SHP77 (cell line): ENCODE data around the gene PITX1.
"Not testable (repeated sequence)": the region's sequence is repeated elsewhere in the genome, so short reads cannot be mapped to it uniquely, and the experiment has no call there.

Experiments used
- DNase-seq, 2 experiments: peaks; one replicate each; lab custom pipeline; 2025; lab: John Stamatoyannopoulos, UW

The PITX1 gene

DNA sequence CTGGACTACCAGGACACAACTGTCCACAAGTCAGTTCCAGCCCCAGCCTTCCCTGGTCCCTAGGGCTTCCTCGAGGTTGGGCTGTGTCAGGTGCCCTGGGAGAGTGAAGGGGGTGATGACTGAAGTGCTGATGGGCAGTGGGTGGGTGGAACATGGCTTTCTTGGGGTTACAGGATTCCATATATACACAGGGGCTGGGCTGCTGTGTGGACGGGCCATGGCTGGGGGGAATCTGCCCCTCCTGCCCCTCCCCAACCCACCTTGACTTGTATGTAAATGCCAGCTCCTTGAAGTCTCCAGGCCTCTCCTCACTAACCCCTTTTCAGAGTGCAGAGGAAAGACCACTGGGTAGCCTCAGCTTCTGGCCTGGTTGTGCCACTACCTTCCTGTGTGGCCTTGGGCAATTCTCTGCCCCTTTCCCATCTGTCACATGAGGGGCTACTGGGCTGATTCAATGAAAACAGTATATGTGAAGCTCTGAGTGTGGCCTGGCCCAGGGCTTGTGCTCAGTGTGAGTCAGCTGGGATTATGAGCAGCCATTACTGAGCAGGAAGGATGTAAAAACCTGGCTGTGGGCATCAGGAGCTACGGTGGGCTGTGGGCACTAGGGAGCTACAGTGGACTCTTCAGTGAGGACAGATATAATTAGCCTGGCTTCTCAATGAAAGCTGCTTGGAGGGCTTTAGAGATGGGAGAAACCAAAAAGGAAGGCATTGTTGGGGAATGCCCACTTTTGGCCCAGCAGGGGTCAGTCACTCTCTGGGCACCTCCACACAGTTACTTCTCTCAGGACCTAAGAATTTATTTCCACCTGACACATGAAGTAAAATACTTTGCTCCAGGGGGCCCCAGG, 23.3 kb downstream of the PITX1 start:
- no peak for DNase-seq

DNA sequence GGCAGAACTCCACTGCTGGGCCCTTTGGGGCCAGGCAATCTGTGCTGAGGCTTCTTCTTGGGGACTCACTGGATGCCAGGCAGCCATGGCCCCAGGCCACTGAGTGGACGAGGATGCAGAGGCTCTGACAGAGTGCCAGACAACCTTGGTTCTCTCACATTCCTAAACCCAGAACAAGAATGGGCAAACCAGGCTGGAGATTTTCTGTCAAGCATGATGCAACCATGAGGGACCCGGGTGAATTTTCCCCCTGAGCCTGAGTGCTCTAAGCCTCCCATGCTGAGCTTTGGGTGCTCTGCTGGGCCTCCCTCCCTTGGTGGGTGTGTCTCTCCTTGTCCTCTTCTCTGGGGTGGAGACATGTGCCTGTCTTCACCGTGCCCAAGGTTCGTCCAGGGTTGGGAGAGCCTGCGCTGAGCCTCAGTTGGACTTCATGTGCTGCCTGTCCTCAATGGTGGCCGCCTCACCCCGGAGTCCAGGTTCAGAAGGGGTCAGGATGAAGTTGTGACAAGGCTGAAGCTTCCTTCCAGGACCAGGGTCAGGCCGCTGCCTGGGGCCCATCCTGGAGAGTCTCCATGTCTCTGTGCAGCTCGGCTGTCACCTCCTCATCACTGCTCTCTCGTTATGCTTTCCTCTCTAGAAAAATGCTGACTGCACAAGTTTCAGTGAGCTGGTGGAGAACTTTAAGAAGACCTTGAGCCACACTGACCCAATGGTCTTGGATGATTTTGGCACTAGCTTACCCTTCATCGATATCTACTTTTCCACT, 24.1 kb downstream of the PITX1 start:
- DNase-seq = no peak

DNA sequence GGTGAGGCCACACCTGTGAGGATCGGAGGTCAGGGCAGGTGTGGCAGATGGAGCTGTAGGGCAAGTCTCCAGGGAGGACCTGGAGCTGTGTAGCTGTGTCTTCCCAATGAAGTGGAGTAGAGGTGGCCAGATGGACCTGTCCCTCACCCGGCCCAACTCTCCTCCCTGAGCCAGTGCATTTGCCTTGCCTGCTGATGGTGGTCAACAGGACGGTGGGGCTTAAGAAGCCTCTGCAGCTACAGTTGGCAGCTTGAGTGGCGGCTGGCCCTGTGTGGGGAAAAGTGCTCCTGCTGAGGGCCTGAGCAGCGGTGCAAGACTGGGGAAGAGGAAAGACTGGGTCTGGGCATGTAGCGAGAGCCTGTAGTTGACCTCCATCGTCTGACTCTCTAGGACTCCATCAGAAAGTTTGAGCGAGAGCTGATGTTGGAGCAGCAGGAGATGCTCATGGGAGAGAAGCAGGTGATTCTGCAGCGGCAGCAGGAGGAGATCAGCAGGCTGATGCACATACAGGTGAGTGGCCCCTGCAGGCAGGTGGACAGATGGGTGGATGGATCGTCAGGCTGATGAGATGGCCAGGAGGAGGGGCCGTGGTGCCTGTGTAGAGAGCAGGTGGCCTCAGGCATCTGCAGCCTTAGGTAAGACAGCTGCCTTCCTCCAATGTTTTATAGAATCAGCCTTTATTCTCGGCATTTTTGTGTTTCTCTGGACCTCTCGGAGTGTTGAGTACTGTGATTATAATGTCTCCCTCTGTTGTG, 24.9 kb downstream of the PITX1 start:
- DNase-seq = peak; percentile 16 to 55

DNA sequence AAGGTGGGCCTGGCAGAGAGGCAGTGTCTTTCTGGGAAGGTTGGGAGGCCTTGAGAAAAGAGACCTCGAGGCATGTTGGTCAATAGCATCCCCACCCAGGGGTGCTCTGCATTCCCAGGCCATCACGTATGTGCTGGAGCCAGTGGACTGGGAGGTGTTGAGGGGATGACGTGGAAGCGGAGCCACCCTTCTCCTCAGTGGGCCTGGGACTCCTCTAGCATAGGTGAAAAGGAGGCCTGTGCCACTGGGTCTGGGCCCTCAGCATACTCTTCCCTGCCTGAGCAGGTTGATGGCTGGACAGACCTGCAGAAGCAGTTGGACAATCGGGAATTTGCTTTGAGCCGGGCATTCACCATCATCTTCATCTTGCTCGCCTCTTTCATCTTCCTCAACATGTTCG, 25.5 kb downstream of the PITX1 start:
- DNase-seq = no peak

DNA sequence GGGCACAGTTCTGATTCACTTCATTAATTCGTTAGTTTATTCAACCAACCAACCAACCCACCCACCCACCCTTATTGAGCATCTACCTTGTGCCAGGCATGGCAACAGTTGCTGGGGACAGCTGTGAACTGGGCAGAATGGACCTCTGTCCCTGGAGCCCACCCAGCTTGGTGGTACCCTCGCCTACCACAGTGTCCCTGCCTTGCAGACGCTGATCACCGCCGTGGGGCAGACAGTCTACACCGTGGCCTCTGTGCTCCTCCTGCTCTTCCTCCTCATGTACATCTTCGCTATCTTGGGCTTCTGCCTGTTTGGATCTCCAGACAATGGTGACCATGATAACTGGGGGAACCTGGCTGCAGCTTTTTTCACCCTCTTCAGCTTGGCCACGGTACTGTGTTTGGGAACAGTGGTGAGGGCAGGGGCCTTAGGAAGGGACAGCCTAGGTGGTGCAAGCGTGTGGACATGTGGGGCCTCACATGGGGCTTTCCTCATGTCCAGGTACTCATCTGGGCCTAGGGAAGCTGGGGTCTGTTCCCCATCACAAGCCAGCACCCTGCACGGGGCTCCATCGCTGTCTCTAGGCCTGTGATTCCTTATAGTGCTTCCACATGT, 26.2 kb downstream of the PITX1 start:
- DNase-seq = no peak

DNA sequence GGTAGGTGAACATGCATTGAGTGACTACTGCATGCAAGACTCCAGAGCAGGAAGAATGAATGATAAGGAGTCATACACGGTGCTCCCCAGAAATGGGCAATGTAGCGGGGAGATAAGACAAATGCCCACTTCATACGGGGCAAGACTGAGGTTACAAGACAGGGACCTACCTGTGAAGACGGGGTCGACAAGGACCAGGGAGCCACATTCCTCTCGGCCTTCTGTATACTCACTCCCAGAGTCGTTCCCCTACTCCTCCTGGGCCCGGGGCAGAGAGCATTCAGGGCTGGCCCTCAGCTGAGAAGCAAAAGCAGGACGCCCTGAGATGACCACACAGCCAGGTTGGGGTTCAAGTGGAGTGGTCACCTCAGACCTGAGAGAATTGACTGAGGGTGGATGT, 26.7 kb downstream of the PITX1 start:
- DNase-seq = no peak

DNA sequence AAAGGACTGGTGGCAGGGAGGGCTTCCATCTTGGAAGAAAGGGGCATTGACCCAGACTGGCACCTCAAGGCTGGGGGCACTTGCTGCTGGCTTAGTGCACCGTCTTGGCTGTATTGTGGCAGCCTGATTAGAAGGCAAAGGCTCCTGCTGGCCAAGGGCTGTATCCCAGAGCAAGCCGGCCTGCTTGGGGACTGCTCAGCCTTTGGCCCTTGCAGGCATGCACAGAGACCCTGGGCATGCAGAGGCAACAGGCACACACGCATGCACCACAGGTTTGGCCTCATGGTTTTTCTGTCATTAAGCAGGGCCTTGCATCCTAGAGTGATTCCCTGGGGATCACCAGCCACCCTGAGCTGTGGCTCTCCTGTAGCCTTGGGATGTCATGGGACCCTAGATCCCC, 29.0 kb downstream of the PITX1 start:
- no peak for DNase-seq

DNA sequence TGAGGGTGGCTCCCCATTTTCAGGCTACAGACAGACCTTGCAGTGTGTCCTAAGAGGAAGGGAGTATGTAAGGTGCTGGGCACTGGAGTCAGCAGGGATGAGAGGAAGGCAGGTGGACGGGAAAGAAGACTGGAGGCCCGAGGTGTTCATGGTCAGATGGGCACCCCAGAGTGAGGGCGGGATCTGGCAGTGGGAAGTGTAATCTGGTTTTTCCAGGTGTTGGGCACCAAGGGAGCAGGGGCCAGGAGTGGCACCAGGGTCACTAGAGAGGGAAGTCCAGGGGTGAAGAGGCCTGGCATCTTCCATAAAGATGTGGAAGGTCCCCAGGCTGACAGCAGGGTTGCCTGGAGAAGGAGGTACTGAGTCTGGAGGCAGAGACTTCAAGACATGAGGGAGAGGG, 29.7 kb downstream of the PITX1 start:
- no peak for DNase-seq

DNA sequence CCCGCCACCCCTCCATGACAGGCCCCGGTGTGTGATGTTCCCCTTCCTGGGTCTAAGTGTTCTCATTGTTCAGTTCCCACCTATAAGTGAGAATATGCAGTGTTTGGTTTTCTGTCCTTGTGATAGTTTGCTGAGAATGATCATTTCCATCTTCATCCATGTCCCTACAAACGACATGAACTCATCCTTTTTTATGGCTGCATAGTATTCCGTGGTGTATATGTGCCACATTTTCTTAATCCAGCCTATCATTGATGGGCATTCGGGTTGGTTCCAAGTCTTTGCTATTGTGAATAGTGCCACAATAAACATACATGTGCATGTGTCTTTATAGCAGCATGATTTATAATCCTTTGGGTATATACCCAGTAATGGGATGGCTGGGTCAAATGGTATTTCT, 36.0 kb downstream of the PITX1 start:
- DNase-seq = not testable (repeated sequence)

DNA sequence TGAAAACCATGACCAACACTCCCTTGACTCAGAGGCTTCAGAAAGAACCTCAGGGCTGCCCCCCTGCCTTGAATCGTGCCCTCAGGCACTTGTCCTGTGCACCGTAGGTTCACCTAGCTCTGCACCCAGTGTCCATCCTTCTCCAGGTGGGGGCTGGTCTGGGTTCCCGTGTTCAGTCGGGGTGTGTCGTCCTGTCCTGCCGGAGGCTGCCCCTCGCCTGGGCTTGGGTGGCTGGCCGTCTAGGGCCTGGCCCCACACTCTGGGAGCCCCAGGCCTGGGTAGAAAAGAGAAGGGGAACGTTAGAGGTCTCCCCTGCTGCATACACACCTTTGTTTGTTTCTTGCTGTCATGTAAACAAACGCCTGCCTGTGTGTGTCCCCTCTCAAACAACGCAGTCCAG, 37.0 kb downstream of the PITX1 start:
- DNase-seq = no peak

DNA sequence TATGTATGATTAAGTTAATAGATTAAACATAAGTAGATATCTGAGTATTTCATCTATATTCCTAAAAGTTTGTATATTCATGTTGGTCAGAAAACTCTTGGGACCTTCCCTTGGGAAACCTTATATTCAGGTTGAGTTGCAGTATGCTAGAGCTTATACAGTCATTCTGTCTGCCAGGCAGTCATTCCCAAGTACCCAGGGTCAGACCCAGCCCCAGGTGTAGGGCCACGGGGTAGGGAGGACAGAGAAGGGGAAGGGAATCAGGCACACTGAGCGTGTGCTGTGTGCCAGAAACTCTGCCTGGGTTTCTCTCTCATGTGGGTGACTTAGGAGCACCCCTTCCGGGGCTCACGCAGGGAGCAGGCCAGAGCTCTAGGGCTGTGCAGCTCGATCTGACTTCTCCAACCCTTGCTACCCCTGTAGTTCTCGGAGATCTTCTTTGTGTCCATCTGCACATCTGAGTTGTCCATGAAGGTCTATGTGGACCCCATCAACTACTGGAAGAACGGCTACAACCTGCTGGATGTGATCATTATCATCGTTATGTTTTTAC, 38.1 kb downstream of the PITX1 start:
- DNase-seq = no peak

DNA sequence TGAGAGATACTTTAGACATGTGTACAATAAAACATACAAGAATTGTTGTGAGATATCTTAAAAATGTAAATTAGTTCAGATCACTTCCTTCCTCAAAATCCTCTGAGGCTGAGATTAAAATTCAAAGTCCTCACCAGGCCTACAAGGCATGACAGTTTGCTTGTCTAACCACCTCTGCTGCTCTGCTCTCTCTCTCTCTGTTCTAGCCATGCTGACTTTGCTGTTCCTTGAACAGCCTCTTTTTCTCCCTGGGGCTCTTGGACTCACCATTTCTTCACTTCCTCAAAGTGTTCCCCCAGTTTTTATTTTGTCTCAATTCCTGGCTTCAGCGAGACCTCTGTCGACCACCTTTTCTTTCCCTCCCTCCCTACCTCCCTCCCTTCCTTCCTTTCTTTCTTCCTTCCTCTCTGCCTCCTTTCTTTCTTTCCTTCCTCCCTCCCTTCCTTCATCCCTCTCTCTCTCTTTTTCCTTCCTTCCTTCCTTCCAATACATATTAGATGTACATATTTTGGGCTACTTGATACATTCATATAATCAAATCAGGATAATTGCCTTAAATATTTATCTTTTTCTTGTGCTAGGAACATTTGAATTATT, 39.4 kb downstream of the PITX1 start:
- DNase-seq = no peak

DNA sequence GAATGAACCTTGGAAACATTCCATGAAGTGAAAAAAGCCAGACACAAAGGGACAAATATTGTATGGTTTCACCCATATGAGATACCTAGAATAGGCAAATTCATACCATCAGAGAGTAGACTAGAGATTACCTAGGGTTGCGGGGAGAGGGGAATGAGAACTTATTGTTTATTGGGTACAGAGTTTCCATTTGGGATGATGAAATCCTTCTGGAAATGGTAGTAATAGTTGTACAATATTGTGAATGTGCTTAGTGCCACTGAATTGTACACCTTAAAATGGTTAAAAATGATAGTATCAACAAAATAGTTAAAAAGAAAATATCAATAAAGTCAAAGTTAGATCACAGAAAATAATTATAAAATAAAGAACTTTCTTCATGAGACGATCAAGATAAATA, 40.9 kb downstream of the PITX1 start:
- no peak for DNase-seq

DNA sequence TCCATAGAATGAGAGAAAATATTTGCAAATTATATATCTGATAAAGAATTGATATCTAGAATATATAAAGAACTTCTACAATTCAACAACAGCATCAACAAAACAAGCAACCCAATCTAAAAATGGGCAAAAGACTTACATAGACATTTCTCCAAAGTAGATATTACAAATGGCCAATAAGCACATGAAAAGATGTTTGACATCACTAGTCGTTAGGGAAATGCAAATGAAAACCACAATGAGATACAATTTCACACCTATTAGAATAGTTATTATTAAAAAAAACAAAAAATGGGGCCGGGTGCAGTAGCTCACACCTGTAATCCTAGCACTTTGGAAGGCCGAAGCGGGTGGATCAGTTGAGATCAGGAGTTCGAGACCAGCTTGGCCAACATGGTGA, 41.9 kb downstream of the PITX1 start:
- no peak for DNase-seq

DNA sequence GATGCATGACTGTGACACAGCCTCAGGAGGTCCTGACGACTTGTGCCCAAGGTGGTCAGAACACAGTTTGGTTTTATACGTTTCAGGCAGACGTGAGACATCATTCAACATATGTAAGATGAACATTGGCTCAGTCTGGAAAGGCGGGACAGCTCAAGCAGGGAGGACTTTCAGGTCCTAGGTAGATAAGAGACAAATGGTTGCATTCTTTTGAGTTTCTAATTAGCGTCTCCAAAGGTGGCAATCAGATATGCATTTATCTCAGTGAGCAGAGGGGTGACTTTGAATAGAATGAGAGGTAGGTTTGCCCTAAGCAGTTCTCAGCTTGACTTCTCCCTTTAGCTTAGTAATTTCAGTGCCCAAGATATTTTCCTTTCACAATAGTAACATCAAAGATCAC, 43.8 kb downstream of the PITX1 start:
- not testable (repeated sequence) for DNase-seq

DNA sequence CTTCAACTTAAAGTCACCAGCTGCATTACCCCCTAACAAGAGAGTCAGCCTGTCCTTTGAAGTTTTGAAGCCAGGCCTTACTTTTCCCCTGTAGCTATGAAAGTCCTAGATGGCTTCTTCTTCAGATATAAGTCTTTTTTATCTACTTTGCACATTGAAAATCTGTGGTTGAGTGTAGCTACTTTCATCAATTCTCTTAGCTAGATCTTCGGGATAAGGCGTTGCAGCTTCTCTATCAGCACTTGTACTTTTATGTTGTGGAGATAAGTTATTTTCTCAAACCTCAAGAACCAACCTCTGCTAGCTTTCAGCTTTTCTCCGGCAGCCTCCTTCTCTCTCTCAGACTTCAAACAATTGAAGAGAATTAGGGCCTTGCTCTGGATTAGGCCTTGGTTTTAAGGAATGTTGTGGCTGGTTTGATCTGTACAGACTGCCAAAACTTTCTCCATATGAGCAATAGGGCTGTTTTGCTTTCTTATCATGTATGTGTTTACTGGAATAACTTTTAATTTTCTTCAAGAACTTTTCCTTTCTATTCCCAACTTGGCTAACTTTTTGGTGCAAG, 44.7 kb downstream of the PITX1 start:
- no peak for DNase-seq

DNA sequence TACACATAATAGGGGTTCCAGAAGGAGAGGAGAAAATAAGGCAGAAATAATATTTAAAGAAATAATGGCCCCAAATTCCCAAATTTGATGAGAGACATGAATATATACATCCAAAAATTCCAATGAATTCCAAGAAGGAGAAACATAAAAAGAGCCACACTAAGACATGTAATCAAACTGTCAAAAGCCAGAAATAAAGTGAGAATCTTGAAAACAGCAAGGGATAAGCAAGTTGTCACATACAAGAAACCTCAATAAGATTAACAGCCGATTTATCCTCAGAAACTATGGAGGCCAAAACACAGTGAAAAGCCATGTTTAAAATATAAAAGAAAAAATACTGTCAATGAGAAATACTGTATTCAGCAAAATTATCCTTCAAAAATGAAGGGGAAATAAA, 51.8 kb downstream of the PITX1 start:
- no peak for DNase-seq

DNA sequence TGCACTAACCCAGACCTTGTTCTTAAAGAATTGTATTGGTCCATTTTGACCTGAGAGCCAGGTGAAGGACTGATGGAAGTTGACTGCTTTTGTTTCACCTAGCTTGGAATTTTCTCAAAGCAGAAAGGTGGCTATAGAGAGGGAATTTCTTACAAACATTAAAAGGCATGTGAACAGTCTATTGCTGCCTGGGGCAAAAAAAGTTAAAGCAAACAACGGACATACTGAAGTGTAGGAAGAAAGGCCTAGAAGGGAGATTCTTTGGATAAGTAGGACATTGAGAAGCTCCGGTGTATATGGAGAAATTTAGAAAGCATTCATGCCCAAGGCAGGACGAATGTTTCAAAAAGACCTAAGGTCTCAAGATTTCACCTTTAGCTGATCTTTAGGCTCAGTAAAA, 54.6 kb downstream of the PITX1 start:
- no peak for DNase-seq
